H54 (cell line): ENCODE results near the gene CTNNBL1.
"Not testable (repeated sequence)": the region's sequence is repeated elsewhere in the genome, so short reads cannot be mapped to it uniquely, and the experiment has no call there.

Source experiments
- DNase-seq: peaks from one replicate; pipeline ENCODE4 v3.0.0; 2011; ENCODE audit warnings: low spot score, mixed read lengths; ENCODE audit not compliant: insufficient read length
- FAIRE-seq: peaks from 3 replicates; lab custom pipeline; 2011; peaks lifted over from hg19 to GRCh38; lab: Jason Lieb, UNC
- POLR2A ChIP-seq: IDR thresholded peaks from 2 replicates; pipeline ENCODE4 v1.6.1; 2011; ENCODE audit warnings: low read depth, mild to moderate bottlenecking, low read length

Gene CTNNBL1

DNA sequence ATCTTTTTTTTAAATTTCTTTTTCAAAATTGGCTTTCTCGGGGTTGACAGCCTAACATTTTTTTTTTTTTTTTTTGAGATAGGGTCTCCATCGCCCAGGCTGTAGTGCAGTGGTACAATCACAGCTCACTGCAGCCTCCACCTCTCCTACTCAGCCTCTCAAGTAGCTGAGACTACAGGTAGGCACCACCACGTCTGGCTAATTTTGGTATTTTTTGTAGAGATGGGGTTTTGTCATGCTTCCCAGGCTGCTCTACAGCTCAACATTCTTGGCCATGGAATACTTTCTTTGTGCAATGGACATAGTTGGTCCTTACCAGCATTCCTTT, 6.4 kb upstream of the CTNNBL1 start:
- DNase-seq = no peak
- FAIRE-seq = no peak
- no peak for TF ChIP-seq POLR2A

DNA sequence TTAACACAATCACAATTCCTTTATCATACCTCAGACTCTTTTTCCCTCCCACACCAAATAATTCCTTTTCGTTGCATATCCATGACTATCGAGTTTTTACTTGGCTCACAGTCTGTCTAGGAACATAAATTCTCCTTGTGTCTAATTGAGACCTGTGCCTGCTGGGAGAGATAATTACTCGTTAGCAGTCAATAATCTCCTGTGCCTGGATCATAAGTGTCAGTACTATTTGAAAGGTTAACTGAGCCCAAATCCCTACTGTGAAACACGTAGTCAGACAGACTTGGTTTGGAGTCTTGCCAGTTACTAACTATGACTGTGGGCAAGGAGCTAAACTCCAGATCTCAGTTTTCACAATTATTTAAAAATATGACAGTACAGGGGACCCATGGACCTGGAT, 5.7 kb upstream of the CTNNBL1 start:
- TF ChIP-seq POLR2A = no peak
- FAIRE-seq = no peak
- DNase-seq = no peak

DNA sequence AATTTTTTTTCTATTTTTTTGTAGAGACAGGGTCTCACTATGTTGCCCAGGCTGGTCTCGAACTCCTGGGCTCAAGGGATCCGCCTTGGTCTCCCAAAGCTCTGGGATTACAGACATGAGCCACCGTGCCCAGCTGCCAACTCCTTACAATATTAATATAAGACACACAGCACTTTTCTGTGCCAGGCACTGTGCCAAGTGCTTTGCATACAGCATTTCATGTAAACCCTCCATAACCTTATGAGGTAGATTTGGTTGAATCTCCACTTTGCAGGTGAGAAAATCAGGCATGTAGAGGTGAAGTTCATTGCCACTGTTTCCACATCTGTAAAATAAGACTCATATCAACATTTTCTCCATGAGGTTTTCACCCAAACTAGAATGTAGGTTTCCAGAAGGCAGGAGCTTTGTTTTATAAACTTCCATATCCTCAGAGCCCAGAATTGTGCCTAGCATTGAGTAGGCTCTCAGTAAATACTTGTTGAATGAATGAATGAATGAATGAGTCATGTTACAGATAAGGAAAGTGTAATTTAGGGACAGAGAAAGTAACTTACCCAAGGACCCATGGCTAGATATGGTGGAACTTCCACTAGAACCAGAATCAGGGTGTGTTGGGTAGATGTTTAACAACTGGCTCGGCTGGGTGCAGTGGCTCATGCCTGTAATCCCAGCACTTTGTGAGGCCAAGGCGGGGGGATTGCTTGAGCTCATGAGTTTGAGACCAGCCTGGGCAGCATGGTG, 3.0 kb upstream of the CTNNBL1 start:
- no peak for DNase-seq
- no peak for FAIRE-seq
- TF ChIP-seq POLR2A = no peak

DNA sequence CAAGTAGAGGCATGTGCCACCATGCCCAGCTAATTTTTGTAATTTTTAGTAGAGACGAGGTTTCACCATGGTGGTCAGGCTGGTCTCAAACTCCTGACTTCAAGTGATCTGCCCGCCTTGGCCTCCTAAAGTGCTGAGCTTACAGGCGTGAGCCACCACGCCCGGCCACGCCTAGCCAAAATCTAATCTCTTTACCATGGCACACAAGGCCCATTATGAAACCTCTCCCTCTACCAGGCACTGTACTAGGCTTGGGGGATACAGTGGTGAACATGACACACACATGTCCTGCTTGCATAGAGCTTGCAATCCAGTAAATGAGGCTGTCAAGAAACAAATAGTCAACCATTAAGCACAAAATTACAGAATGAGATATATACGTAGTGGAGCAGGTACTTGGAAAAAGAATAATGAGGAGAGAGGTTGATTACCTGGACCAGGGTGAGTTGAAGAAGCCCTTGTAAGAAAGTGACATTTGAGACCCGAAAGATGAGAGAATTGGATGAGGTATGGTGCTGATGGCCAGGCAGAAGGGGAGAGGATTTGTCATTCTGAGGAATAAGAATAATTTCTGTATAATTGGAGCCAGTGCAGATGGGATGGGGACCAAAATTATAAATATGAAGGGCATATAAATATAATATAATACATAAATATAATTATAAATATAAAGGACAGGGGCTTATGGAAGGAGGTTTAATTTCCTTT, 1.2 kb upstream of the CTNNBL1 start:
- no peak for FAIRE-seq
- TF ChIP-seq POLR2A = no peak
- no peak for DNase-seq

DNA sequence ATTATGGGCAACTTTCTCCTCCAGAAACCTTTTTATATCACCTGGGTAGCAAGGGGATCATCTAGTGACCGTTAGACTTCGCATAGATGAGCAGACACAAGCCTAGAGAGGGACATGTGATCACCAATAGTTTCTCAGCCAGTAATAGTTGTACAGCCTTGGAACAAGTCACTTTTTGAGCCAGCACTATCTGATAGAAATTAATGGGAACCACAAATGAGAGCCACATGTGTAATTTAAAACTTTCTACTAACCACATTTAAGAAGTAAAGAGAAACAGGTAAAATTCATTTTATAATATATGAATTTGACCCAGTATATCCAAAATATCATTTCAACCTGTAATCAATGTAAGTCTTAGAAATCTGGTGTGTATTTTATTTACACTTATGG, 592 bp upstream of the CTNNBL1 start:
- FAIRE-seq (no peak), DNase-seq (no peak)
- no peak for TF ChIP-seq POLR2A

DNA sequence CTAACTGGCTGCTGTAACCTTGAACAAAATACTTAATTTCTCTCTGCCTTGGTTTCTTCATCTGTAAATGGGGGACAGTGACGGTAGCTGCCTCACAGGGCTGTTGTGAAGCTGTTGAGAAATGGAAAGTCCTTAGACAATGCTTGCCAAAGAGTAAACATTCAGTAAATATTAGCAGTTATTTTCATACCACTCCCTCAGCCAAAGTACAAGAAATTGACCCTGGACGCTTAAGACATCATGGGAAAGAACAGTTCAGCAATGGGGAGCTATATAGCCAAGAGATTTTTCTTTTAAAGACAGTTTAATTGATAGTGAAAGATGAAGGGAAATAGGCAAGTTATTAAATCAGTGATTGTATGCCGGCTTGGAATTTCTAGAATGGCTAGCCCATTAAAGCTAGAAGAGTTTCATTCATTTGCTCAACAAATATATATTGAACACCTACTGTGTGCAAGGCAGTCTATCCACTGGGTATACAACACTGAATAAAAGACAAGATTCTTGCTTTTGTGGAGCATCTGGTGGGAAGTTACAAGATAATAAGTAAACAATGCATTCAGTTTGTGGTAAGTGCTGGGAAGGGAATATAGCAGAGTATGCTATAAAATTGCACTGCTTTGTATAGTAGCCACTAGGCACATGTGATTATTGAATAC, 2.0 kb downstream of the CTNNBL1 start:
- no peak for TF ChIP-seq POLR2A
- FAIRE-seq (no peak), DNase-seq (no peak)

DNA sequence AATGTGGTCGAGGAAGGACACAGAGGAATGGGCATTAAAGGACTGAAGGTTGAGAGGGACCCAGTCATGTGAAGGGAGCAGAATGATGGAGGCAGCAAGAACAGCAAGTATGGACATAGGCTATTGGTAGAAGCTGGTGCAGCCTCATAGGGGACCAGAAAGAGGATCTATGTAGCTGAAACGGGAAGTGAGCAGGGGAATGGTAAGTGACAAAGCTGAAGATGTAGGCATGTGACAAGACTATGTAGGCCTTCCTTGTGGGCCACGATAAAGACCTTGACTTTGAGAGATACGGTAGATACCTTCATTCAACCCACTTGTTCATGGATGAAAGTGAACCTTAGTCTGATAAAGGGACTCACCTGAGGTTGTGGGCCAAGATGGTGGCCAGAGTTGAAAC, 3.5 kb downstream of the CTNNBL1 start:
- DNase-seq = no peak
- FAIRE-seq = no peak
- no peak for TF ChIP-seq POLR2A

DNA sequence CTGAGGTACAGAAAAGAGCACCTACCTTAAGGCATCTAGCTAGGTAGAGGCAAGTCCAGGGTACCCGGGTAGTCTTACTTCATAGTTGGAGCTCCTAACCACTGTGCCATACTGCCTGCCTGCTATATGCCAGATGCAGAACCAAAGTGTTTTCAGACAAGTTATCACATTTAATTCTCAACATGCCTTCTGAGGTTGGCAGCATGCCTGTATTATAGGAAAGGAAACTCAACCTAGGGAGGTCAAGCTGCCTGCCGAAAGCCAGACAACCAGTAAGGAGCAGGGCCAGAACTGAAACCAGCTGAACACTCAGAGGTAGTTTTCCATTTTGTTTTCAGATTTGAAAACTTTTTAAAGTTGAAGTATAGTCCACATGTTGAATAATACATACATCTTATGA, 5.4 kb downstream of the CTNNBL1 start:
- no peak for TF ChIP-seq POLR2A
- FAIRE-seq (no peak), DNase-seq (no peak)

DNA sequence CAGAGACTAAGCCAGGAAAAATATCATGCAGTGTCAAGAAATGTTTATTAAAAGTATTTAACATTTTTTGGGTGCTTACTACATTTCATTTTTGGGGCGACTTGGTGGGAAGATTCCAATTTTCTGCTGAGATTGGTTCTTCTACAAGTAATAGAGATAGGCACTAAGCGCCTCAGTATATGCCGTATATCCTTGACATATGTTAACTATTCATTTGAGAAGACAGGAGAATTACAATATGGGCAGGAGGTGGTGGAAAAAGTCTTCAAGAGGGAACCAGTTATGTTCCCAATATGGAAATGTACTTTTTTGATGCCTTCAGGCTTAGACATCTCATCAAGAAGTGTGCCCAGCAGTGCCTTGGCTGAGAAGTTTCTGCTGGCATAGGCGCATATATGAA, 6.5 kb downstream of the CTNNBL1 start:
- DNase-seq = no peak
- FAIRE-seq = no peak
- TF ChIP-seq POLR2A = no peak

DNA sequence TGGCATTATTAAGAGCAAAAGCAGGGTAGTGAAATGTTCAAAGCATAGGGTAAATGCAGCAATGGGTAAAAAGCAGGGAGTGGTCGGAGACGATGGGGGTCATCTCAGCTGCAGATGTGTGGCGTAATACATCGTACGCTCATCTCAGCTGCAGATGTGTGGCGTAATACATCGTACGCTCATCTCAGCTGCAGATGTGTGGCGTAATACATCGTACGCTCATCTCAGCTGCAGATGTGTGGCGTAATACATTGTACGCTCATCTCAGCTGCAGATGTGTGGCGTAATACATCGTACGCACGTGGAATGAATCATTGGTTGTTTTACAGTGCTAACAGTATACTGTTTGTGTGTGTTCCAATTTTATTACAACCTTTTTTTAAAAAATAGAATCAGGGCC, 7.8 kb downstream of the CTNNBL1 start:
- not testable (repeated sequence) for FAIRE-seq, DNase-seq

DNA sequence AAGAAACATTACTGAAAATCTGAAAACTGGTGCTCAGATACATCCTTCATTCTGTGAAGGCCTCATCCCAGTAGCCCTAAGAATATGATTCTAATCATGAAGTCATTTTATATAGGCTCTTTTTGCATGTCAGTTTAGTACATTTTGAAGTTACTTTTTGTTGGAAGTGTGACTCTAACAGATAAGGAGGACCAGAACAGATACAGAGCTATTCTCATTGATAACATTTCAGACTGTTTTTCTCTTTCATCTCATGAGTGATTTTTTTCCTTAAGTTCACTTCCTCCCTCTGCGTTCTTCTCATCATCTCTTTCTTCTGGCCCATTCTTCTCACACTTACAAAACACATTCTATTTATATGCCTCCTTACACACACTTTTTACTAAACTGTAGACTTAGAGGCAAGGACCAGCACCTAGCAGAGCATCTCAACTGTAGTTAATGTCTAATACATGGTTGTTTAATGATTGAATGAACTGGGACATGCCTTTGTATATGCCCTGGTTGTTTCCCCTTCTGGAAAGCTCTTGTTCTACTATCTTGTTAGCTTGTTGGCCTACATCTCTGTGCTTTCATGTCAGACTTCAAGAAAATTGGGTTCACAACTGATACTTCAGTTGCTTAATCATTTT, 8.7 kb downstream of the CTNNBL1 start:
- no peak for TF ChIP-seq POLR2A
- no peak for FAIRE-seq
- DNase-seq = no peak

DNA sequence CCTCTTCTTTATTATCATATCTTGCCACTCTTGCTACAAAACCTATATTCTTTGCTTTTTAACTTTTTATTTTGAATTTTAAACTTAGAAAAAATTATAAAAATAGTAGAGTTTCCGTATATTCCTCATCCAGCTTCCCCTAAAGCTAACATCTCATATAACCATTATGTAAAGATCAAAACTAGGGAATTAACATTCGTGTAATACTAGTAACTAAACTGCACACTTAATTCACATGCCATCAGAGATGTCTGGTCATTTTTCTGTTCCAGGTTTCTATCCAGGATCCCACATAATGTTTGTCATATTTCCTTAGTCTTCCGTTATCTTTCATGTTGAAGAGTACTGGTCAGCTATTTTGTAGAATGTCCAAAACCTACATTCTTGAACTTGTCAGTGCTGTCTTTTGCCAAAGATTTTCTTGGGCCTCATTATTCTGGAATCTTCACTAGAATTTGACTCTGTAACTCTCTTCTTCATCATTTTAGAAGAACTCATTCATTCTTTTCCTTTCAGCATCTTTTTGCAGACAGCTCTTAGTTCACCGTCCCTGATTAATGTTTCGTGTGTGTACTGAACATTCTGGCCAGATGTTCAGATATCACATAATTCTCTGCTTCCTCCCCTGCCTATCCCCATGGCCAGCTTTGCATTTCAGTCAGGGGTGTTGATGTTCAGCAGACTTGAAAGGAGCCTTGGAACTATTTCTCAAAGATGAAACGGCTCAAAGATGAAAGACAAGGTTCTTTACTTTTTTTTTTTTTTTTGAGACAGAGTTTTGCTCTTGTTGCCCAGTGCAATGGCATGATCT, 9.4 kb downstream of the CTNNBL1 start:
- TF ChIP-seq POLR2A = no peak
- no peak for DNase-seq
- FAIRE-seq = no peak

DNA sequence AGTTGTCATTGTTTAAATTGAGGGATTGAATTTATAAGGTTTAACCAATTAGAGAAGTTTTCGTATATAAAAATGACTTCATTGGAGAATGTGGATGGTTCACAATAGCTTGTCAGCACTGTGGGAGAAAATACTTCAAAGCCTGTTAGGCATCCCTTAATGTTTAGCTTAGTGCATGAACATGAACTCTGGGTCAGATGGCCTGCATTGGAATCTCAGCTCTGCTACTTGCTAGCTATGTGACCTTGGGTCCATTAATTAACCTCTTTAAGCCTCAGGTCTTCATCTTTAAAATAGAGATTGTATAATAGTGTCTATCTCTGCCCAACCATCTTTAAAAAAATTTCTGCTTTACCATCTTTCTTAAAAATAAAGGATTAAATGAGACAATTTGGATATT, 11.1 kb downstream of the CTNNBL1 start:
- TF ChIP-seq POLR2A = no peak
- no peak for DNase-seq
- no peak for FAIRE-seq
